ENCODE measurements around the gene MRPL17. TPM values are rescaled to one million over a fixed set of nuclear protein-coding genes. Genes with fewer than 3 reads are reported as not detected.

Gene MRPL17
- total and polyA plus RNA-seq, 2 of the 13 experiments (the other 11 are each of a cell fraction or from before 2014, with no cell fraction given): 59.4 to 90.0 TPM

DNA sequence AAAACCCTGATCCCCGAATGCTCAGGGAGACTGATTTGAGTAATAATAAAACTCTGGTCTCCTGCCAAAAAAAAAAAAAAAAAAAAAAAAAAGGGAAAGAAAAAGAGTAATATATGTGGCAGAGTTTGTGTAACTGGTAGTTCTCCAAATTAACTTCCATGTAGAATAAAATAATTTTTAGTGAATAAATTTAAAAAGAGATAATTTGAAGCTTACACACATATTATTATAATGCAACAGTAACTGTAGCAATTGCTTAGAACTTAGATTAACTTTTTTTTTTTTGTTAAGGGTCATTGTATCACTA is 11.0 kb upstream of the MRPL17 start:
- no peak overlapping the region for H3K27ac ChIP-seq (ENCODE audit: extremely low read length, insufficient read depth, low read length)
- peaks cover 13% of the 10 kb centered on the region; the same call in 1 of the 2 replicates for H3K4me1 ChIP-seq (ENCODE audit: insufficient read depth, low read length)
- no peak overlapping the region for H3K9ac ChIP-seq (ENCODE audit: insufficient read depth, low read depth, low read length)
- no peak overlapping the region for H3K4me3 ChIP-seq (replicated peaks in 1 of 3; ENCODE audit: insufficient read depth in 1 of 3, low read depth in 2 of 3, low read length in 3 of 3)
- peaks cover 0 to 9% of the 10 kb centered on the region in 2 experiments; a peak in 2 of 5 replicates for H3K27me3 ChIP-seq (ENCODE audit: control insufficient read depth in 1 of 2, insufficient read depth in 2 of 2, low read length in 2 of 2)
- no peak for FAIRE-seq
- ChIA-PET CTCF (ENCODE audit: low intra/inter-chr PET ratio, low total read pairs) (no interaction called here), POLR2A (no interaction called here)
- DNase-seq (ENCODE audit: low spot score): no peak
- no TSS peak for BruUV-seq (replicated peaks)
- H2AFZ ChIP-seq (ENCODE audit: low read length): no peak overlapping the region
- in situ Hi-C loops (cut with HindIII; ENCODE audit: extremely low pct_ligation_motif_present, low pct_unique_long_range_greater_than_20kb) (no loop called here), intact Hi-C loops (cut with micrococcal nuclease; ENCODE audit: unreplicated experiment) (no loop called here)
- ATAC-seq: no peak
- no peak overlapping the region for H3K4me2 ChIP-seq (ENCODE audit: low read depth, low read length)
- TF ChIP-seq ARNT2 (CRISPR knock-in tag; IDR thresholded peaks at IDR 0.05; ENCODE audit: low read depth) (no peak), MTA3 (CRISPR knock-in tag; IDR thresholded peaks at IDR 0.05) (no peak), MED1 (CRISPR knock-in tag; IDR thresholded peaks at IDR 0.05) (no peak), ELF4 (CRISPR knock-in tag; IDR thresholded peaks at IDR 0.05; ENCODE audit: borderline replicate concordance) (no peak), HCFC1 (IDR thresholded peaks at IDR 0.05; ENCODE audit: low read depth, low read length) (no peak), SYNCRIP (IDR thresholded peaks at IDR 0.05; ENCODE audit: insufficient read depth, low read depth, low read length) (no peak), PAX8 (CRISPR knock-in tag; IDR thresholded peaks at IDR 0.05; ENCODE audit: borderline replicate concordance) (no peak), REL (CRISPR knock-in tag; conservative IDR thresholded peaks at IDR 0.05) (no peak)
- no peaks in the 10 kb centered on the region for H4K20me1 ChIP-seq (ENCODE audit: insufficient read depth, low read length)
- WGBS (ENCODE audit: low lambda C conversion rate): 0% methylated on average over 1 of the region's 1 CpG
- no peaks in the 10 kb centered on the region for H3K79me2 ChIP-seq (ENCODE audit: insufficient read depth, low read length)
- no peaks in the 10 kb centered on the region for H3K36me3 ChIP-seq (replicated peaks in 1 of 2; ENCODE audit: control insufficient read depth in 1 of 2, insufficient read depth in 2 of 2, low read length in 2 of 2)
- no peaks in the 10 kb centered on the region for H3K9me3 ChIP-seq (ENCODE audit: low read length)

DNA sequence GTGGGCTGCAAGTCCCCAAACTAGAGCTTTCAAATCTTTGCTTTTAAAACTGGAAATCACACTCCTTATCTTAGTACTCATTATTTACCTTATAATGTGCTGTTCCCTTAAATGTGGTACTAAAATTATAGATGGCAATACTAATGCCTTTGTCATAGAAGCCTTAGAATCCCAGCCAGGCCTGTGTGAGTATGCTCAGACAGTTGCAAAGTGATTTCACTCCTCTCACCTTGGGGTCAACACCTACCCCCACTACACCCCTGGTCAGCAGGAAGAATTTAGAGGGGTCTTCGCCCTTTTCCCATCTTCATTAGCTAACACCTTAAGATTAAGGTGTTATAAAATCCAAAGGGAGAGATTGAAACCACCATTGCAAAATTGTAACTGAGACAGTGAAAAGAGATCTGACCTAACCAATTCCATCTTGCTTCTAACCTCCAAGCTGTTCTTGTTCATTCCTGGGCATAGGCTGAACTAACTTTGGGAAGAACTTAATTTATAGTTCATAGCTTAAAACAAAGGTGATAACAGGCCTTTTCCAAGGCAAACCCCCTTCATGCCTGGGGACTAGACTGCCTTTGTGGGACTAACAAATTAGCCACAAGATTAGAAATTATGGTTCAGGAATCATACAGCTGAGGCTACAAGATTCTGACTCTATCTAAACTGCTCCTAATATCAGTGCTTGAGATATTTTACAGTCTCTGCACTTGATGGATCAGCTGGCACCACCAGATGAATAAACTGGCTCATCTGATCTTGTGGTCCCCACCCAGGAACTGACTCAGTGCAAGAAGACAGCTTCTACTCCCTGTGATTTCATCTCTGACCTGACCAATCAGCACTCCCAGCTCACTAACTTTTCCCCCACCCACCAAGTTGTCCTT is 10.4 kb upstream of the MRPL17 start:
- Histone ChIP-seq H3K36me3 (replicated peaks in 1 of 2; ENCODE audit: control insufficient read depth in 1 of 2, insufficient read depth in 2 of 2, low read length in 2 of 2) (no peaks in the 10 kb centered on the region), H3K27me3 (ENCODE audit: control insufficient read depth in 1 of 2, insufficient read depth in 2 of 2, low read length in 2 of 2) (peaks cover 0 to 9% of the 10 kb centered on the region in 2 experiments; a peak in 1 of 5 replicates), H4K20me1 (ENCODE audit: insufficient read depth, low read length) (no peaks in the 10 kb centered on the region), H3K4me2 (ENCODE audit: low read depth, low read length) (no peak overlapping the region), H3K4me1 (ENCODE audit: insufficient read depth, low read length) (peaks cover 13% of the 10 kb centered on the region; the same call in 1 of the 2 replicates), H3K9me3 (ENCODE audit: low read length) (no peaks in the 10 kb centered on the region), H3K79me2 (ENCODE audit: insufficient read depth, low read length) (no peaks in the 10 kb centered on the region), H2AFZ (ENCODE audit: low read length) (no peak overlapping the region), H3K9ac (ENCODE audit: insufficient read depth, low read depth, low read length) (no peak overlapping the region), H3K4me3 (replicated peaks in 1 of 3; ENCODE audit: insufficient read depth in 1 of 3, low read depth in 2 of 3, low read length in 3 of 3) (no peak overlapping the region), H3K27ac (ENCODE audit: extremely low read length, insufficient read depth, low read length) (no peak overlapping the region)
- DNase-seq (ENCODE audit: low spot score): no peak
- BruUV-seq (replicated peaks): no TSS peak
- intact Hi-C loops (cut with micrococcal nuclease; ENCODE audit: unreplicated experiment): no loop called here
- ChIA-PET CTCF (ENCODE audit: low intra/inter-chr PET ratio, low total read pairs) (no interaction called here), POLR2A (no interaction called here)
- FAIRE-seq: no peak
- in situ Hi-C loops (cut with HindIII; ENCODE audit: extremely low pct_ligation_motif_present, low pct_unique_long_range_greater_than_20kb): no loop called here
- 0% methylated on average over 1 of the region's 1 CpG for WGBS (ENCODE audit: low lambda C conversion rate)
- no peak for ATAC-seq
- TF ChIP-seq MXD4 (CRISPR knock-in tag; IDR thresholded peaks at IDR 0.05) (no peak), MTA3 (CRISPR knock-in tag; IDR thresholded peaks at IDR 0.05) (no peak), SRF (IDR thresholded peaks at IDR 0.05; ENCODE audit: low read depth, low read length) (no peak), SMARCC2 (IDR thresholded peaks at IDR 0.05) (no peak)
- TF ChIP-seq, protein P1, sequence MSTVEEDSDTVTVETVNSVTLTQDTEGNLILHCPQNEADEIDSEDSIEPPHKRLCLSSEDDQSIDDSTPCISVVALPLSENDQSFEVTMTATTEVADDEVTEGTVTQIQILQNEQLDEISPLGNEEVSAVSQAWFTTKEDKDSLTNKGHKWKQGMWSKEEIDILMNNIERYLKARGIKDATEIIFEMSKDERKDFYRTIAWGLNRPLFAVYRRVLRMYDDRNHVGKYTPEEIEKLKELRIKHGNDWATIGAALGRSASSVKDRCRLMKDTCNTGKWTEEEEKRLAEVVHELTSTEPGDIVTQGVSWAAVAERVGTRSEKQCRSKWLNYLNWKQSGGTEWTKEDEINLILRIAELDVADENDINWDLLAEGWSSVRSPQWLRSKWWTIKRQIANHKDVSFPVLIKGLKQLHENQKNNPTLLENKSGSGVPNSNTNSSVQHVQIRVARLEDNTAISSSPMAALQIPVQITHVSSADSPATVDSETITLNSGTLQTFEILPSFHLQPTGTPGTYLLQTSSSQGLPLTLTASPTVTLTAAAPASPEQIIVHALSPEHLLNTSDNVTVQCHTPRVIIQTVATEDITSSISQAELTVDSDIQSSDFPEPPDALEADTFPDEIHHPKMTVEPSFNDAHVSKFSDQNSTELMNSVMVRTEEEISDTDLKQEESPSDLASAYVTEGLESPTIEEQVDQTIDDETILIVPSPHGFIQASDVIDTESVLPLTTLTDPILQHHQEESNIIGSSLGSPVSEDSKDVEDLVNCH (CRISPR knock-in tag; IDR thresholded peaks at IDR 0.05): no peak
- TF ChIP-seq, protein P2, sequence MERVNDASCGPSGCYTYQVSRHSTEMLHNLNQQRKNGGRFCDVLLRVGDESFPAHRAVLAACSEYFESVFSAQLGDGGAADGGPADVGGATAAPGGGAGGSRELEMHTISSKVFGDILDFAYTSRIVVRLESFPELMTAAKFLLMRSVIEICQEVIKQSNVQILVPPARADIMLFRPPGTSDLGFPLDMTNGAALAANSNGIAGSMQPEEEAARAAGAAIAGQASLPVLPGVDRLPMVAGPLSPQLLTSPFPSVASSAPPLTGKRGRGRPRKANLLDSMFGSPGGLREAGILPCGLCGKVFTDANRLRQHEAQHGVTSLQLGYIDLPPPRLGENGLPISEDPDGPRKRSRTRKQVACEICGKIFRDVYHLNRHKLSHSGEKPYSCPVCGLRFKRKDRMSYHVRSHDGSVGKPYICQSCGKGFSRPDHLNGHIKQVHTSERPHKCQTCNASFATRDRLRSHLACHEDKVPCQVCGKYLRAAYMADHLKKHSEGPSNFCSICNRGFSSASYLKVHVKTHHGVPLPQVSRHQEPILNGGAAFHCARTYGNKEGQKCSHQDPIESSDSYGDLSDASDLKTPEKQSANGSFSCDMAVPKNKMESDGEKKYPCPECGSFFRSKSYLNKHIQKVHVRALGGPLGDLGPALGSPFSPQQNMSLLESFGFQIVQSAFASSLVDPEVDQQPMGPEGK (CRISPR knock-in tag; IDR thresholded peaks at IDR 0.05): no peak

All from HepG2 (cell line).